SU-DHL-6 (cell line): ENCODE results near the gene MMP23B.

Experiments
- EZH2phosphoT487 ChIP-seq: fragments of 200-600 bp; sonication (generic), shearing (Covaris generic); conservative IDR thresholded peaks from 2 replicates; pipeline ENCODE4 v1.6.1; 2018; ENCODE audit warnings: mild to moderate bottlenecking, antibody characterized with exemption, low read length, moderate library complexity, mixed read lengths
- TF ChIP-seq, protein P1 (sequence below): fragments of 200-600 bp; sonication (generic); IDR thresholded peaks from one replicate; pipeline ENCODE4 v1.5.1; 2017; ENCODE audit warnings: antibody characterized with exemption, mild to moderate bottlenecking, low read length, moderate library complexity; ENCODE audit not compliant: insufficient read depth, poor library complexity, severe bottlenecking

DNA sequence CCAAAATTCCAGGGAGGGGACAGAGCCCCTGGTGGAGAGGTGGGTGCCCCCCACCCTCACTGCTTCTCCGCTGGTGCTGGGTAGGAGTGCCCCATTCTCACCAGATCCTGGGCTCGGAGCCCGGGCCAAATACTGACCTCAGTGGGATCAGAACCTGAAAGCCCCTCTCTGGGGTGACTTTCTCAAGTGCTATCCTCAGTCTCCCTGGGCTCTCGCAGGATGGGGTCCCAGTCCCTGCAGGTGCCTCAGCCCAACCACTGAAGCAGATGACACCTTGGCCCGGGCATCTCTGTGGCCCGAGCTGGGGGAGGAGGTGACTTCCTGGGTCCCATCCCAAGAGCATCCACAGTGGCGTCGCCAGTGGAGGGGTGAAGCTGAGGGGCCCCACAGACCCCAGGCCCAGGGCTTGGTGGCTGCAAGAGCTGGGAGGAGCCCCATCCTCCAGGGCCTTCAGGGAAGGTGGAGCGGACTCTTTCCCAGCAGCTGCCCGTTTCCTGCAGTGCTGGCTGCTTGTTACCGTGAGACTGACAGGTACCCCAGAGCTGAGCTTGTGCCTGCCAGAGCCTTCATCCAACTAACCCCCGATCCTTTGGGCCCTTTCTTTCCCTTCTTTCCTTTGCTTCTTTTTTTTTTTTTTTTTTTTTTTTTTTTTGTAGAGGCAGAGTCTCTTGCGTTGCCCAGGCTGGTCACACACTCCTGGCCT lies 28.2 kb upstream of the MMP23B start:
- TF ChIP-seq, protein P1, sequence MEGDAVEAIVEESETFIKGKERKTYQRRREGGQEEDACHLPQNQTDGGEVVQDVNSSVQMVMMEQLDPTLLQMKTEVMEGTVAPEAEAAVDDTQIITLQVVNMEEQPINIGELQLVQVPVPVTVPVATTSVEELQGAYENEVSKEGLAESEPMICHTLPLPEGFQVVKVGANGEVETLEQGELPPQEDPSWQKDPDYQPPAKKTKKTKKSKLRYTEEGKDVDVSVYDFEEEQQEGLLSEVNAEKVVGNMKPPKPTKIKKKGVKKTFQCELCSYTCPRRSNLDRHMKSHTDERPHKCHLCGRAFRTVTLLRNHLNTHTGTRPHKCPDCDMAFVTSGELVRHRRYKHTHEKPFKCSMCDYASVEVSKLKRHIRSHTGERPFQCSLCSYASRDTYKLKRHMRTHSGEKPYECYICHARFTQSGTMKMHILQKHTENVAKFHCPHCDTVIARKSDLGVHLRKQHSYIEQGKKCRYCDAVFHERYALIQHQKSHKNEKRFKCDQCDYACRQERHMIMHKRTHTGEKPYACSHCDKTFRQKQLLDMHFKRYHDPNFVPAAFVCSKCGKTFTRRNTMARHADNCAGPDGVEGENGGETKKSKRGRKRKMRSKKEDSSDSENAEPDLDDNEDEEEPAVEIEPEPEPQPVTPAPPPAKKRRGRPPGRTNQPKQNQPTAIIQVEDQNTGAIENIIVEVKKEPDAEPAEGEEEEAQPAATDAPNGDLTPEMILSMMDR, result no peak
- TF ChIP-seq EZH2phosphoT487, result no peak
